Activated T-cell treated with anti-CD3 and anti-CD28 coated beads, Interleukin-2, amount 50 U/mL, for 4 hours (primary cell): Measurements from ENCODE around the gene SP140. TPM values are rescaled to one million over a fixed set of nuclear protein-coding genes. Genes with fewer than 3 reads are reported as not detected.
"Not testable (repeated sequence)": the region's sequence is repeated elsewhere in the genome, so short reads cannot be mapped to it uniquely, and the experiment has no call there.

Experiments used
- ATAC-seq, 2 donors: fragments of 200-7000 bp; cut with Tn5 transposase; one replicate each; pipeline ENCODE4 v1.10.0; 2021
- DNase-seq: peaks from one replicate; pipeline ENCODE4 v3.0.0-alpha.2; 2020
- H3K27me3 Mint-ChIP-seq: one replicate; pipeline ENCODE4 v1.8.0; 2021; ENCODE audit warnings: low read depth, mixed read lengths
- H3K36me3 Mint-ChIP-seq: one replicate; pipeline ENCODE4 v1.8.0; 2022; ENCODE audit warnings: mixed read lengths; ENCODE audit not compliant: insufficient read depth
- H3K4me1 Mint-ChIP-seq: one replicate; pipeline ENCODE4 v1.8.0; 2021; ENCODE audit warnings: low read depth, mixed read lengths
- H3K4me3 Mint-ChIP-seq: one replicate; pipeline ENCODE4 v1.8.0; 2021; ENCODE audit warnings: mild to moderate bottlenecking, moderate library complexity, mixed read lengths
- H3K9me3 Mint-ChIP-seq: one replicate; pipeline ENCODE4 v1.8.0; 2021; ENCODE audit warnings: mixed read lengths
- total RNA-seq, 3 donors: library from RNA; stranded (reverse); gene quantifications; one replicate each; pipeline ENCODE4 v1.2.1, GENCODE V29; 2021

The SP140 gene
- total RNA-seq, 3 donors from 2014 or later, result 38.4 to 50.6 (median 43.9) TPM

- ATAC-seq, result no peak
- Mint-ChIP-seq H3K4me3 (peak overlapping the region; percentile 95), H3K27me3 (no peaks in the 10 kb centered on the region), H3K4me1 (peaks cover 57% of the 10 kb centered on the region), H3K9me3 (no peaks in the 10 kb centered on the region), H3K36me3 (peaks cover 53% of the 10 kb centered on the region)
- no peak for DNase-seq
Measured at GRCh38 chr2:230217424-230217823, 8.1 kb upstream of the SP140 start.

GRCh38 chr2:230218421-230218820 is 7.1 kb upstream of the SP140 start:
- H3K9me3 Mint-ChIP-seq, result no peaks in the 10 kb centered on the region
- no peak for DNase-seq
- ATAC-seq, result no peak
- peak overlapping the region; percentile 95 for H3K4me3 Mint-ChIP-seq
- peaks cover 43% of the 10 kb centered on the region for H3K36me3 Mint-ChIP-seq
- peaks cover 65% of the 10 kb centered on the region for H3K4me1 Mint-ChIP-seq
- no peaks in the 10 kb centered on the region for H3K27me3 Mint-ChIP-seq

- Mint-ChIP-seq H3K9me3 (no peaks in the 10 kb centered on the region), H3K4me1 (peaks cover 70% of the 10 kb centered on the region), H3K36me3 (peaks cover 32% of the 10 kb centered on the region), H3K4me3 (peak within 1 kb of the TSS; percentile 95), H3K27me3 (no peaks in the 10 kb centered on the region)
- peak; percentile 97 to 98 for ATAC-seq
- DNase-seq, result peak; percentile 67
Measured at GRCh38 chr2:230219419-230220331, 5.9 kb upstream of the SP140 start, which contains the start of gene SP110. SP110 (minus strand) TSS chr2:230219984; CDS start chr2:230216927, 3,057 bp downstream.

GRCh38 chr2:230220347-230220969 is 5.1 kb upstream of the SP140 start:
- Mint-ChIP-seq H3K4me3 (peak overlapping the region; percentile 95), H3K4me1 (peaks cover 74% of the 10 kb centered on the region), H3K27me3 (no peaks in the 10 kb centered on the region), H3K9me3 (no peaks in the 10 kb centered on the region), H3K36me3 (peaks cover 25% of the 10 kb centered on the region)
- ATAC-seq (no peak), DNase-seq (no peak)

- DNase-seq, result no peak
Measured at GRCh38 chr2:230221493-230221892, 4.0 kb upstream of the SP140 start.

GRCh38 chr2:230222829-230223228 is 2.7 kb upstream of the SP140 start:
- not testable (repeated sequence) for DNase-seq, H3K9me3 Mint-ChIP-seq, H3K27me3 Mint-ChIP-seq, ATAC-seq, H3K4me3 Mint-ChIP-seq
- Mint-ChIP-seq H3K4me1 (peaks cover 65% of the 10 kb centered on the region), H3K36me3 (peaks cover 13% of the 10 kb centered on the region)

More at GRCh38 chr2:230221493-230221892, 4.0 kb upstream of the SP140 start:
- no peaks in the 10 kb centered on the region for H3K27me3 Mint-ChIP-seq
- H3K4me3 Mint-ChIP-seq, result no peak overlapping the region
- no peak for ATAC-seq
- H3K4me1 Mint-ChIP-seq, result peaks cover 68% of the 10 kb centered on the region
- peaks cover 15% of the 10 kb centered on the region for H3K36me3 Mint-ChIP-seq
- no peaks in the 10 kb centered on the region for H3K9me3 Mint-ChIP-seq

- DNase-seq, result no peak
- H3K27me3 Mint-ChIP-seq, result no peaks in the 10 kb centered on the region
- H3K4me3 Mint-ChIP-seq, result peak overlapping the region; percentile 90
- peaks cover 12% of the 10 kb centered on the region for H3K36me3 Mint-ChIP-seq
- peaks cover 70% of the 10 kb centered on the region for H3K4me1 Mint-ChIP-seq
- H3K9me3 Mint-ChIP-seq, result no peaks in the 10 kb centered on the region
- no peak for ATAC-seq
Measured at GRCh38 chr2:230224458-230224857, 1.1 kb upstream of the SP140 start.

GRCh38 chr2:230226051-230226551 is 565 bp downstream of the SP140 start:
- peaks cover 13% of the 10 kb centered on the region for H3K9me3 Mint-ChIP-seq
- peaks cover 75% of the 10 kb centered on the region for H3K4me1 Mint-ChIP-seq
- ATAC-seq (peak; percentile 40 to 45), DNase-seq (no peak)
- peak overlapping the region; percentile 90 for H3K4me3 Mint-ChIP-seq
- no peaks in the 10 kb centered on the region for H3K27me3 Mint-ChIP-seq
- peaks cover 19% of the 10 kb centered on the region for H3K36me3 Mint-ChIP-seq

- H3K27me3 Mint-ChIP-seq, result no peaks in the 10 kb centered on the region
- H3K36me3 Mint-ChIP-seq, result peaks cover 30% of the 10 kb centered on the region
- peaks cover 17% of the 10 kb centered on the region for H3K9me3 Mint-ChIP-seq
- H3K4me1 Mint-ChIP-seq, result peaks cover 79% of the 10 kb centered on the region
- DNase-seq, result no peak
- H3K4me3 Mint-ChIP-seq, result peak overlapping the region; percentile 85
- no peak for ATAC-seq
Measured at GRCh38 chr2:230227216-230227615, 1.7 kb downstream of the SP140 start.

GRCh38 chr2:230230087-230230486 is 4.6 kb downstream of the SP140 start:
- no peak for ATAC-seq
- peak overlapping the region; percentile 52 for H3K4me3 Mint-ChIP-seq
- H3K9me3 Mint-ChIP-seq, result peaks cover 17% of the 10 kb centered on the region
- peaks cover 45% of the 10 kb centered on the region for H3K36me3 Mint-ChIP-seq
- H3K4me1 Mint-ChIP-seq, result peaks cover 75% of the 10 kb centered on the region
- no peaks in the 10 kb centered on the region for H3K27me3 Mint-ChIP-seq
- DNase-seq, result no peak

GRCh38 chr2:230230496-230231200 is 5.1 kb downstream of the SP140 start:
- Mint-ChIP-seq H3K27me3 (no peaks in the 10 kb centered on the region), H3K4me3 (peak overlapping the region; percentile 68), H3K4me1 (peaks cover 72% of the 10 kb centered on the region), H3K36me3 (peaks cover 48% of the 10 kb centered on the region), H3K9me3 (peaks cover 17% of the 10 kb centered on the region)
- no peak for ATAC-seq
- no peak for DNase-seq

- peaks cover 72% of the 10 kb centered on the region for H3K4me1 Mint-ChIP-seq
- no peaks in the 10 kb centered on the region for H3K27me3 Mint-ChIP-seq
- DNase-seq, result no peak
- H3K4me3 Mint-ChIP-seq, result peak overlapping the region; percentile 68
- H3K36me3 Mint-ChIP-seq, result peaks cover 50% of the 10 kb centered on the region
- peaks cover 17% of the 10 kb centered on the region for H3K9me3 Mint-ChIP-seq
- no peak for ATAC-seq
Measured at GRCh38 chr2:230231251-230231650, 5.7 kb downstream of the SP140 start.

GRCh38 chr2:230234122-230234722 is 8.7 kb downstream of the SP140 start:
- H3K9me3 Mint-ChIP-seq, result peaks cover 17% of the 10 kb centered on the region
- no peak for DNase-seq
- peaks cover 48% of the 10 kb centered on the region for H3K4me1 Mint-ChIP-seq
- H3K36me3 Mint-ChIP-seq, result peaks cover 67% of the 10 kb centered on the region
- ATAC-seq, result peak in 1 of 2 donors; percentile 18
- H3K4me3 Mint-ChIP-seq, result no peak overlapping the region
- H3K27me3 Mint-ChIP-seq, result no peaks in the 10 kb centered on the region

GRCh38 chr2:230234845-230235244 is 9.3 kb downstream of the SP140 start:
- peaks cover 46% of the 10 kb centered on the region for H3K4me1 Mint-ChIP-seq
- peak overlapping the region; percentile 9 for H3K4me3 Mint-ChIP-seq
- ATAC-seq (peak; percentile 74 to 91), DNase-seq (no peak)
- H3K9me3 Mint-ChIP-seq, result peaks cover 16% of the 10 kb centered on the region
- H3K27me3 Mint-ChIP-seq, result no peaks in the 10 kb centered on the region
- H3K36me3 Mint-ChIP-seq, result peaks cover 70% of the 10 kb centered on the region
